Uterus (tissue), 4 donors: ENCODE measurements around the gene TRIM41. TPM values are rescaled to one million over a fixed set of nuclear protein-coding genes. Genes with fewer than 3 reads are reported as not detected.
A peak's percentile ranks its signal among the peaks of the same experiment; 100 is the strongest.
"Not testable (repeated sequence)": the region's sequence is repeated elsewhere in the genome, so short reads cannot be mapped to it uniquely, and the experiment has no call there.

Source experiments
- DNase-seq, 2 donors: peaks; one replicate each; pipeline ENCODE4 v3.0.0-alpha.2; 2019 to 2020
- H3K27ac ChIP-seq, 2 donors: fragments of 200-600 bp; sonication (generic); 1 replicate in 1 of 2; 2 replicates in 1 of 2; pipeline ENCODE4 v1.5.1; 2016 to 2018
- H3K27me3 ChIP-seq, 2 donors: fragments of 200-600 bp; sonication (generic); one replicate each; pipeline ENCODE4 v1.5.1; 2018 to 2019; ENCODE audit warnings: control low read depth in 1 of 2
- H3K36me3 ChIP-seq, 2 donors: fragments of 200-600 bp; sonication (generic); one replicate each; pipeline ENCODE4 v1.5.1; 2019; ENCODE audit warnings: control low read depth in 1 of 2
- H3K4me1 ChIP-seq, 2 donors: fragments of 200-600 bp; sonication (generic); one replicate each; pipeline ENCODE4 v1.5.1; 2018 to 2019; ENCODE audit warnings: control low read depth in 1 of 2
- H3K4me3 ChIP-seq, 2 donors: fragments of 200-600 bp; sonication (generic); 1 replicate in 1 of 2; 2 replicates in 1 of 2; pipeline ENCODE4 v1.5.1; 2018 to 2019; ENCODE audit warnings: mild to moderate bottlenecking in 1 of 2
- H3K9me3 ChIP-seq, 2 donors: fragments of 200-600 bp; sonication (generic); one replicate each; pipeline ENCODE4 v1.5.1; 2019; ENCODE audit warnings: control low read depth in 1 of 2
- CTCF ChIP-seq, 4 experiments: fragments of 200-600 bp in 2 of 4; fragments of 450-650 bp in 2 of 4; sonication (generic) in 2 of 4; IDR thresholded peaks; one replicate each; pipeline ENCODE4 v1.5.1; 2016 to 2019; ENCODE audit warnings: antibody characterized with exemption in 4 of 4, mild to moderate bottlenecking in 2 of 4, moderate library complexity in 1 of 4
- POLR2A ChIP-seq, 2 donors: fragments of 450-650 bp; IDR thresholded peaks; one replicate each; pipeline ENCODE4 v1.6.1; 2016; ENCODE audit warnings: antibody characterized with exemption in 2 of 2, mild to moderate bottlenecking in 1 of 2, moderate library complexity in 1 of 2
- intact Hi-C: fragments of 100-400 bp; cut with DNase I; formaldehyde crosslinking; loops from one replicate; pipeline ENCODE4 v1.15.1; 2023; ENCODE audit warnings: low total_unique reads
- total RNA-seq, 4 donors: library from RNA; depleted of rRNA in 3 of 4; stranded (reverse); fragments of >200 nt in 3 of 4; gene quantifications; one replicate each; pipeline versions ENCODE4 v1.1.0 to v1.2.4, GENCODE V29; 2014 to 2023
- donor health status: DM: yes; HTN: yes; CAD: no.

The TRIM41 gene
- 10 to 100 TPM in 2 of 4 donors, 1 to 10 TPM in 2; 4.7 to 18.8 (median 12.2) TPM for total RNA-seq

GRCh38 chr5:181223058-181223728, at the start of gene TRIM41:
Gene TRIM41, plus strand, starts transcription at chr5:181223281. Its CDS starts 719 bp downstream, at chr5:181224000.
- intact Hi-C loops: no loop called here
- DNase-seq: peak; percentile 99

GRCh38 chr5:181173420-181174342, 49.4 kb upstream of the TRIM41 start:
- intact Hi-C loops: no loop called here
- Histone ChIP-seq H3K4me1 (no peaks in the 10 kb centered on the region), H3K9me3 (no peaks in the 10 kb centered on the region), H3K36me3 (no peaks in the 10 kb centered on the region), H3K27me3 (peaks cover 13 to 67% of the 10 kb centered on the region in 2 donors), H3K27ac (no peak overlapping the region), H3K4me3 (no peak overlapping the region)
- TF ChIP-seq POLR2A (IDR thresholded peaks at IDR 0.05) (no peak), CTCF (IDR thresholded peaks at IDR 0.05) (no peak)
- no peak for DNase-seq

More at GRCh38 chr5:181223058-181223728, at the start of gene TRIM41:
- Histone ChIP-seq H3K4me3 (peak within 1 kb of the TSS; percentile 76 to 82), H3K27ac (peak within 1 kb of the TSS; percentile 95 to 98), H3K4me1 (peaks cover 0 to 5% of the 10 kb centered on the region in 2 donors), H3K9me3 (no peaks in the 10 kb centered on the region), H3K27me3 (no peaks in the 10 kb centered on the region), H3K36me3 (no peaks in the 10 kb centered on the region)
- TF ChIP-seq POLR2A (IDR thresholded peaks at IDR 0.05): peak in 1 of 2 donors; percentile 93
- peak in 2 of 4 experiments; percentile 3 to 20 for TF ChIP-seq CTCF (IDR thresholded peaks at IDR 0.05)

- intact Hi-C loops: no loop called here
- no peak for DNase-seq
- peaks cover 4 to 42% of the 10 kb centered on the region in 2 donors for H3K27me3 ChIP-seq
- H3K36me3 ChIP-seq: no peaks in the 10 kb centered on the region
- TF ChIP-seq CTCF (IDR thresholded peaks at IDR 0.05) (no peak), POLR2A (IDR thresholded peaks at IDR 0.05) (no peak)
- H3K27ac ChIP-seq: no peak overlapping the region
- no peaks in the 10 kb centered on the region for H3K9me3 ChIP-seq
- no peak overlapping the region for H3K4me3 ChIP-seq
- no peaks in the 10 kb centered on the region for H3K4me1 ChIP-seq
Measured at GRCh38 chr5:181176254-181176952, 46.7 kb upstream of the TRIM41 start.

- peaks cover 4 to 30% of the 10 kb centered on the region in 2 donors for H3K27me3 ChIP-seq
- intact Hi-C loops, H3K27ac ChIP-seq, H3K9me3 ChIP-seq, H3K36me3 ChIP-seq, DNase-seq, H3K4me3 ChIP-seq, H3K4me1 ChIP-seq: not testable (repeated sequence)
Measured at GRCh38 chr5:181177559-181177958, 45.5 kb upstream of the TRIM41 start.
